GM12878 (cell line): ENCODE data around the gene USH1G. TPM values are rescaled to one million over a fixed set of nuclear protein-coding genes. Genes with fewer than 3 reads are reported as not detected.

ENCODE experiments used
- ATAC-seq: fragments of 200-7000 bp; cut with Tn5 transposase; 3 replicates; pipeline ENCODE4 v1.9.1; 2020; ENCODE audit warnings: mild to moderate bottlenecking, moderate library complexity
- BruUV-seq: library from RNA; stranded (reverse); fragments of 400-500 nt; replicated peaks from 2 replicates; lab custom pipeline; 2021; lab: Mats Ljungman, UMichigan
- CTCF ChIA-PET: fragments of 300-600 bp; sonication (Branson Sonifier 250); formaldehyde crosslinking; extraction: SDS; loops from one replicate; lab custom pipeline; 2021; ENCODE audit warnings: inconsistent platforms; lab: Yijun Ruan, JAX
- POLR2A ChIA-PET: fragments of 350-600 bp; formaldehyde crosslinking; extraction: SDS; loops from one replicate; lab custom pipeline; 2021; ENCODE audit warnings: inconsistent platforms; lab: Charles Lee
- RAD21 ChIA-PET: fragments of 300-600 bp; sonication (Branson Sonifier 250); formaldehyde crosslinking; loops from one replicate; lab custom pipeline; 2023; ENCODE audit warnings: antibody characterized with exemption; ENCODE audit not compliant: unreplicated experiment; lab: Charles Lee
- SMC1A ChIA-PET: fragments of 300-600 bp; sonication (Branson Sonifier 250); formaldehyde crosslinking; loops from one replicate; lab custom pipeline; 2023; ENCODE audit not compliant: unreplicated experiment, uncharacterized antibody; lab: Charles Lee
- DNase-seq: peaks from one replicate; pipeline ENCODE4 v3.0.0-alpha.2; 2011; ENCODE audit warnings: low read depth, low spot score
- FAIRE-seq: peaks from 3 replicates; lab custom pipeline; 2011; peaks lifted over from hg19 to GRCh38; lab: Jason Lieb, UNC
- H2AFZ ChIP-seq: 2 replicates; pipeline ENCODE4 v1.6.0; 2011; ENCODE audit warnings: low read depth, low read length, control low read depth; ENCODE audit not compliant: control insufficient read depth
- H3K27ac ChIP-seq: 2 replicates; pipeline ENCODE4 v1.5.1; 2011; ENCODE audit warnings: control low read depth; ENCODE audit not compliant: control insufficient read depth, insufficient read depth
- H3K27me3 ChIP-seq, 2 experiments: replicated peaks in 1 of 2; 2 replicates each; pipeline versions ENCODE4 v1.6.0 to v1.6.1; 2011; ENCODE audit warnings: low read length in 1 of 2; ENCODE audit not compliant: control insufficient read depth in 2 of 2, insufficient read depth in 2 of 2
- H3K36me3 ChIP-seq, 2 experiments: 2 replicates each; pipeline ENCODE4 v1.5.1; 2011; ENCODE audit warnings: low read length in 1 of 2; ENCODE audit not compliant: control insufficient read depth in 2 of 2, insufficient read depth in 2 of 2
- H3K4me1 ChIP-seq: 2 replicates; pipeline ENCODE4 v1.6.1; 2011; ENCODE audit warnings: mild to moderate bottlenecking, low read length, moderate library complexity, mixed read lengths; ENCODE audit not compliant: control insufficient read depth, insufficient read depth
- H3K4me2 ChIP-seq: 2 replicates; pipeline ENCODE4 v1.6.0; 2011; ENCODE audit warnings: control low read depth; ENCODE audit not compliant: control insufficient read depth, insufficient read depth
- H3K4me3 ChIP-seq: fragments of 200-600 bp; sonication (generic); 2 replicates; pipeline ENCODE4 v1.5.1; 2016
- H3K79me2 ChIP-seq: 2 replicates; pipeline ENCODE4 v1.6.0; 2011; ENCODE audit warnings: low read length; ENCODE audit not compliant: control insufficient read depth, insufficient read depth
- H3K9ac ChIP-seq: 2 replicates; pipeline ENCODE4 v1.8.0; 2011; ENCODE audit warnings: low read length, control low read depth, mixed read lengths; ENCODE audit not compliant: control insufficient read depth, insufficient read depth
- H3K9me3 ChIP-seq: replicated peaks from 3 replicates; pipeline ENCODE4 v1.5.1; 2011; ENCODE audit warnings: mild to moderate bottlenecking, low read length; ENCODE audit not compliant: control insufficient read depth, insufficient read depth
- H4K20me1 ChIP-seq: 2 replicates; pipeline ENCODE4 v1.6.0; 2011; ENCODE audit not compliant: control insufficient read depth, insufficient read depth
- CHD4 ChIP-seq: fragments of 200-600 bp; sonication (generic); IDR thresholded peaks from 2 replicates; pipeline ENCODE4 v1.6.1; 2016; ENCODE audit warnings: mild to moderate bottlenecking
- CREB1 ChIP-seq: IDR thresholded peaks from 2 replicates; pipeline ENCODE4 v1.6.1; 2012; ENCODE audit warnings: low read depth, mild to moderate bottlenecking, inconsistent platforms
- ELK1 ChIP-seq: IDR thresholded peaks from 2 replicates; pipeline ENCODE4 v1.6.1; 2012; ENCODE audit warnings: low read depth, low read length, improper control_type of control experiment
- ESRRA ChIP-seq: IDR thresholded peaks from 2 replicates; pipeline ENCODE4 v1.6.1; 2012; ENCODE audit warnings: mild to moderate bottlenecking, low read length, improper control_type of control experiment
- GATAD2B ChIP-seq: fragments of 450-650 bp; conservative IDR thresholded peaks from 2 replicates; pipeline ENCODE4 v1.6.1; 2017; ENCODE audit warnings: low read depth, mild to moderate bottlenecking, moderate library complexity
- HCFC1 ChIP-seq: fragments of 150-350 bp; IDR thresholded peaks from 2 replicates; pipeline ENCODE4 v1.6.1; 2014; ENCODE audit warnings: low read length
- HDAC2 ChIP-seq: fragments of 200-600 bp; sonication (generic); IDR thresholded peaks from 2 replicates; pipeline ENCODE4 v1.6.1; 2017
- IKZF1 ChIP-seq: fragments of 450-650 bp; conservative IDR thresholded peaks from 2 replicates; pipeline ENCODE4 v1.6.1; 2017; ENCODE audit warnings: antibody characterized with exemption, mild to moderate bottlenecking
- LARP7 ChIP-seq: fragments of 450-650 bp; IDR thresholded peaks from 2 replicates; pipeline ENCODE4 v1.6.1; 2017; ENCODE audit warnings: mild to moderate bottlenecking
- POLR2AphosphoS2 ChIP-seq: IDR thresholded peaks from 2 replicates; pipeline ENCODE4 v1.6.1; 2011; ENCODE audit warnings: low read depth, mild to moderate bottlenecking, low read length, improper control_type of control experiment, moderate library complexity
- RAD21 ChIP-seq: IDR thresholded peaks from 2 replicates; pipeline ENCODE4 v1.6.1; 2011; ENCODE audit warnings: mild to moderate bottlenecking, low read depth, low read length, moderate library complexity; ENCODE audit not compliant: insufficient read depth
- SIN3A ChIP-seq: IDR thresholded peaks from 2 replicates; pipeline ENCODE4 v1.6.1; 2012; ENCODE audit warnings: low read depth, low read length, improper control_type of control experiment
- SMC3 ChIP-seq: IDR thresholded peaks from 2 replicates; pipeline ENCODE4 v1.6.1; 2011; ENCODE audit warnings: low read length, improper control_type of control experiment, borderline replicate concordance
- SREBF1 ChIP-seq: IDR thresholded peaks from 2 replicates; pipeline ENCODE4 v1.6.1; 2012; ENCODE audit warnings: mild to moderate bottlenecking, low read length
- TBL1XR1 ChIP-seq: IDR thresholded peaks from 2 replicates; pipeline ENCODE4 v1.6.1; 2012; ENCODE audit warnings: low read depth, low read length, improper control_type of control experiment
- USF1 ChIP-seq: IDR thresholded peaks from 2 replicates; pipeline ENCODE4 v1.6.1; 2011; ENCODE audit warnings: borderline replicate concordance, low read depth, mild to moderate bottlenecking, moderate library complexity, mixed read lengths, low read length; ENCODE audit not compliant: insufficient read depth; ENCODE audit errors: extremely low read length
- ZBTB40 ChIP-seq: fragments of 450-650 bp; IDR thresholded peaks from 2 replicates; pipeline ENCODE4 v1.6.1; 2016; ENCODE audit warnings: mild to moderate bottlenecking, moderate library complexity, borderline replicate concordance
- ZNF24 ChIP-seq: fragments of 450-650 bp; IDR thresholded peaks from 2 replicates; pipeline ENCODE4 v1.6.1; 2017; ENCODE audit warnings: antibody characterized with exemption, mild to moderate bottlenecking
- WGBS: methylation state at CpG from one replicate; pipeline ENCODE4 v1.1.6; 2016; ENCODE audit warnings: low lambda C conversion rate; ENCODE audit not compliant: insufficient replicate concordance, insufficient coverage; ENCODE audit errors: missing lambda C conversion rate; 5-methylcytosine and 5-hydroxymethylcytosine counted together
- in situ Hi-C: fragments of 300-500 bp; cut with MboI; formaldehyde crosslinking; loops from 9 replicates; pipeline ENCODE4 v1.14.3; 2018; ENCODE audit warnings: mixed read lengths
- intact Hi-C: fragments of 100-400 bp; cut with micrococcal nuclease; formaldehyde crosslinking; loops from one replicate; pipeline ENCODE4 v1.14.2; 2022; ENCODE audit not compliant: unreplicated experiment
- polyA plus RNA-seq, 11 experiments: library from polyadenylated mRNA; depleted of rRNA in 4 of 11; unstranded in 6 of 11; stranded (reverse) in 5 of 11; fragments of >200 nt; fragmentation: Nextera tagmentation in 4 of 11; fragmentation: Illumina TruSeq in 1 of 11; extraction: Ambion mirVana in 4 of 11; extraction: Trizol in 1 of 11; gene quantifications; 1 replicate in 1 of 11; 2 replicates in 10 of 11; pipeline versions ENCODE4 v1.2.1 to v1.2.3, GENCODE V29; 2011 to 2016; ENCODE audit warnings: inconsistent platforms in 2 of 11, missing spikeins in 2 of 11, low read depth in 1 of 11
- total RNA-seq, 4 experiments: library from RNA; depleted of rRNA in 3 of 4; stranded (reverse); fragments of >200 nt in 3 of 4; fragmentation: Illumina TruSeq in 1 of 4; extraction: Trizol in 1 of 4; gene quantifications; 2 replicates each; pipeline versions ENCODE4 v1.2.1 to v1.2.3, GENCODE V29; 2013 to 2021

The USH1G gene
- total and polyA plus RNA-seq, 10 of the 15 experiments (the other 5 are each of a cell fraction or from before 2014, with no cell fraction given): 0.05 to 0.62 (median 0.09) TPM; not detected in 7

GRCh38 chr17:74961657-74962350 is 38.7 kb upstream of the USH1G start:
- intact Hi-C loops: loop anchor here (1.0 to 10.0 kb wide), 5 partner anchors 73 to 453 kb away; no protein-coding TSS in a partner anchor
- no peaks in the 10 kb centered on the region for H3K79me2 ChIP-seq
- TF ChIP-seq CHD4 (no peak), ZBTB40 (no peak), SIN3A (no peak), HCFC1 (no peak), ZNF24 (no peak), HDAC2 (no peak), SREBF1 (no peak), USF1 (no peak), LARP7 (peak; percentile 11; the same call in 1 of the 2 replicates), ESRRA (no peak), SMC3 (peak; percentile 83), CREB1 (no peak), TBL1XR1 (no peak), ELK1 (no peak), POLR2AphosphoS2 (no peak), RAD21 (peak; percentile 75), GATAD2B (no peak), IKZF1 (peak; percentile 56; the same call in 1 of the 2 replicates)

More at GRCh38 chr17:74961657-74962350, 38.7 kb upstream of the USH1G start:
- CTCF ChIA-PET: interaction anchor here (0.7 to 13.8 kb wide), 90 partner anchors 10 to 457 kb away, joined by 3 to 274 read pairs (median 6); partner anchors contain the start of genes ARMC7, CDR2L, FDXR and HID1
- no peaks in the 10 kb centered on the region for H4K20me1 ChIP-seq
- no peaks in the 10 kb centered on the region; the same call in 2 of the 3 replicates for H3K9me3 ChIP-seq
- H3K4me1 ChIP-seq: no peaks in the 10 kb centered on the region; the same call in 1 of the 2 replicates
- peak overlapping the region; percentile 8; the same call in 1 of the 2 replicates for H3K4me2 ChIP-seq
- H3K27ac ChIP-seq: no peak overlapping the region
- RAD21 ChIA-PET: interaction anchor here (0.6 to 4.5 kb wide), 59 partner anchors 10 to 695 kb away, joined by 3 to 127 read pairs (median 6); partner anchors contain the start of genes ARMC7, ATP5PD, CDR2L and FDXR
- no peak overlapping the region for H3K4me3 ChIP-seq
- POLR2A ChIA-PET: interaction anchor here (0.6 to 1.9 kb wide), 11 partner anchors 26 to 243 kb away, joined by 3 to 7 read pairs (median 4); partner anchors contain the start of genes CDR2L, FDXR and SLC16A5
- no TSS peak for BruUV-seq
- no peak overlapping the region; the same call in 1 of the 2 replicates for H2AFZ ChIP-seq
- H3K36me3 ChIP-seq: no peaks in the 10 kb centered on the region
- no peak for DNase-seq
- peak; percentile 86 for ATAC-seq
- in situ Hi-C loops: loop anchor here (5.0 kb wide), 1 partner anchor 240 kb away; no protein-coding TSS in a partner anchor
- peak; percentile 95 for FAIRE-seq
- WGBS: 24% methylated on average over 23 of the region's 23 CpGs
- no peaks in the 10 kb centered on the region for H3K27me3 ChIP-seq
- H3K9ac ChIP-seq: no peak overlapping the region
- SMC1A ChIA-PET: interaction anchor here (0.6 to 7.7 kb wide), 49 partner anchors 11 to 451 kb away, joined by 3 to 74 read pairs (median 6); partner anchors contain the start of genes FDXR, HID1, MIF4GD and MRPL58
